Type B pancreatic cell (in vitro differentiated cells): ENCODE results near the gene DMRTC1. TPM values are rescaled to one million over a fixed set of nuclear protein-coding genes. Genes with fewer than 3 reads are reported as not detected.
"Not testable (repeated sequence)": the region's sequence is repeated elsewhere in the genome, so short reads cannot be mapped to it uniquely, and the experiment has no call there.

ENCODE experiments used
- DNase-seq: peaks from one replicate; pipeline ENCODE4 v3.0.0; 2021; ENCODE audit warnings: mixed read lengths; ENCODE audit not compliant: unreplicated experiment; ENCODE audit errors: extremely low spot score
- H3K27ac Mint-ChIP-seq: 2 replicates; pipeline ENCODE4 v1.8.0; 2021; ENCODE audit warnings: mild to moderate bottlenecking, mixed read lengths
- H3K27me3 Mint-ChIP-seq: 2 replicates; pipeline ENCODE4 v1.8.0; 2021; ENCODE audit warnings: mixed read lengths
- H3K36me3 Mint-ChIP-seq: 2 replicates; pipeline ENCODE4 v1.8.0; 2021; ENCODE audit warnings: mixed read lengths
- H3K4me1 Mint-ChIP-seq: one replicate; pipeline ENCODE4 v1.8.0; 2021; ENCODE audit warnings: mixed read lengths; ENCODE audit not compliant: unreplicated experiment
- H3K4me3 Mint-ChIP-seq: 2 replicates; pipeline ENCODE4 v1.8.0; 2021; ENCODE audit warnings: mild to moderate bottlenecking, mixed read lengths
- H3K9me3 Mint-ChIP-seq: 2 replicates; pipeline ENCODE4 v1.8.0; 2021; ENCODE audit warnings: mixed read lengths
- total RNA-seq: library from RNA; stranded (reverse); gene quantifications from 2 replicates; pipeline ENCODE4 v1.2.1, GENCODE V29; 2021; ENCODE audit warnings: low replicate concordance

The DMRTC1 gene
- total RNA-seq, 1 donor from 2014 or later, result 0.51 TPM

- H3K4me3 Mint-ChIP-seq, H3K36me3 Mint-ChIP-seq, DNase-seq, H3K27ac Mint-ChIP-seq, H3K4me1 Mint-ChIP-seq, H3K9me3 Mint-ChIP-seq, H3K27me3 Mint-ChIP-seq: not testable (repeated sequence)
Measured at GRCh38 chrX:72882898-72883297, 60.7 kb downstream of the DMRTC1 start.

- not testable (repeated sequence) for H3K27me3 Mint-ChIP-seq, H3K4me1 Mint-ChIP-seq, H3K4me3 Mint-ChIP-seq, H3K36me3 Mint-ChIP-seq, DNase-seq, H3K9me3 Mint-ChIP-seq, H3K27ac Mint-ChIP-seq
Measured at GRCh38 chrX:72837532-72837931, 106.1 kb downstream of the DMRTC1 start.

DNA sequence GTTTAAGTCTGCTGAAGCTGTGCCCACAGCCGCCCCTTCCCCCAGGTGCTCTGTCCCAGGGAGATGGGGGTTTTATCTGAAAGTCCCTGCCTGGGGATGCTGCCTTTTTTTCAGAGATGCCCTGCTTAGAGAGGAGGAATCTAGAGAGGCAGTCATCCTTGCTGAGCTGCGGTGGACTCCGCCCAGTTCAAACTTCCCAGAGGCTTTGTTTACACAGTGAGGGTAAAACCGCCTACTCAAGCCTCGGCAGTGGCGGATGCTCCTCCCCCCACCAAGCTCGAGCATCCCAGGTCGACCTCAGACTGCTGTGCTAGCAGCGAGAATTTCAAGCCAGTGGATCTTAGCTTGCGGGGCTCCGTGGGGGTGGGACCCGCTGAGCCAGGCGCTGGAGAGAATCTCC, 112.9 kb downstream of the DMRTC1 start:
- not testable (repeated sequence) for H3K36me3 Mint-ChIP-seq, H3K27ac Mint-ChIP-seq, DNase-seq, H3K4me1 Mint-ChIP-seq, H3K27me3 Mint-ChIP-seq, H3K4me3 Mint-ChIP-seq, H3K9me3 Mint-ChIP-seq

Other genes with a start within 250 kb of the DMRTC1 start
- 10.9 and 16.5 TPM in 2 replicates for gene PHKA1, start 229.5 kb downstream of the DMRTC1 start, total RNA-seq
- gene DMRTC1B, start 166.9 kb downstream of the DMRTC1 start, total RNA-seq, result 1.9 and 2.2 TPM in 2 replicates
- not detected in 2 replicates for gene FAM236B, start 161.2 kb downstream of the DMRTC1 start, total RNA-seq
- gene FAM236D, start 135.6 kb downstream of the DMRTC1 start, total RNA-seq, result not detected in 2 replicates
- gene FAM236C, start 31.2 kb downstream of the DMRTC1 start, total RNA-seq, result not detected in 2 replicates
- gene FAM236A, start 5.6 kb downstream of the DMRTC1 start, total RNA-seq, result not detected in 2 replicates
- 0.17 TPM in 1 of 2 replicates, not detected in the other for gene PABPC1L2B, start 59.1 kb upstream of the DMRTC1 start, total RNA-seq
- not detected in 2 replicates for gene PABPC1L2A, start 135.7 kb upstream of the DMRTC1 start, total RNA-seq